Pancreas (tissue), 10 donors: ENCODE measurements around the gene FBXO34. TPM values are rescaled to one million over a fixed set of nuclear protein-coding genes. Genes with fewer than 3 reads are reported as not detected.
A peak's percentile ranks its signal among the peaks of the same experiment; 100 is the strongest.
"Not testable (repeated sequence)": the region's sequence is repeated elsewhere in the genome, so short reads cannot be mapped to it uniquely, and the experiment has no call there.

ENCODE experiments used
- ATAC-seq, 4 donors: fragments of 200-7000 bp; cut with Tn5 transposase; one replicate each; pipeline versions ENCODE4 v1.8.0 to v1.9.1; 2020; ENCODE audit warnings: mild to moderate bottlenecking in 4 of 4, moderate library complexity in 4 of 4
- DNase-seq, 6 donors: peaks; one replicate each; pipeline ENCODE4 v3.0.0-alpha.2; 2020
- FAIRE-seq: peaks from 2 replicates; lab custom pipeline; 2012; peaks lifted over from hg19 to GRCh38; lab: Jason Lieb, UNC
- H3K27ac ChIP-seq, 4 donors: fragments of 200-600 bp; sonication (generic); 1 replicate in 3 of 4; 2 replicates in 1 of 4; pipeline versions ENCODE4 v1.5.0 to v1.8.0; 2020
- H3K27me3 ChIP-seq, 4 donors: fragments of 200-600 bp; one replicate each; pipeline ENCODE4 v1.8.0; 2021
- H3K36me3 ChIP-seq, 3 donors: fragments of 200-600 bp; sonication (generic) in 1 of 3; one replicate each; pipeline versions ENCODE4 v1.5.0 to v1.8.0; 2020 to 2021
- H3K4me1 ChIP-seq, 3 donors: fragments of 200-600 bp; one replicate each; pipeline ENCODE4 v1.8.0; 2021
- H3K4me3 ChIP-seq, 4 donors: fragments of 200-600 bp; sonication (generic) in 2 of 4; one replicate each; pipeline versions ENCODE4 v1.5.0 to v1.8.0; 2020 to 2021
- H3K9me3 ChIP-seq, 4 donors: fragments of 200-600 bp; one replicate each; pipeline ENCODE4 v1.8.0; 2021
- CTCF ChIP-seq, 4 donors: fragments of 200-600 bp; sonication (generic) in 3 of 4; IDR thresholded peaks; one replicate each; pipeline versions ENCODE4 v1.5.0 to v1.8.0; 2021; ENCODE audit warnings: antibody characterized with exemption in 4 of 4
- WGBS, 2 donors: extraction: QIAGEN DNeasy Blood & Tissue Kit; methylation state at CpG; one replicate each; pipeline ENCODE4 v1.1.7; 2013; 5-methylcytosine and 5-hydroxymethylcytosine counted together
- intact Hi-C, 3 donors: fragments of 100-400 bp; cut with DNase I; formaldehyde crosslinking; loops; one replicate each; pipeline versions ENCODE4 v1.11.1 to v1.14.2; 2022
- polyA plus RNA-seq, 2 donors: library from polyadenylated mRNA; stranded (reverse); fragments of 200-250 nt; gene quantifications; one replicate each; pipeline ENCODE4 v1.2.3, GENCODE V29; 2013
- total RNA-seq, 6 donors: library from RNA; stranded (reverse); fragmentation: NEBNext Ultra II Directional in 4 of 6; extraction: Animal tissue kit (Norgen Biotek cat#: 25700) in 4 of 6; gene quantifications; one replicate each; pipeline versions ENCODE4 v1.2.1 to v1.2.4, GENCODE V29; 2021 to 2023
- donor health status: healthy with polysubstance abuse.
- donor health status: DM: no; HTN: no; CAD: no; lungs with moderate emphysema.
- donor health status: DM: no; HTN: no; CAD: no.
- donor health status: control.
- donor health status: control.
- donor health status: Bipolar disorder and iron deficiency.
- donor health status: DM: yes; HTN: yes; CAD: no.
- donor health status: DM: no; HTN: no; CAD: no.
- donor health status: DM: no; HTN: no; CAD: no.
- donor health status: DM: yes; HTN: yes; CAD: no.

Gene FBXO34
- total and polyA plus RNA-seq, 8 donors: 4.6 to 19.7 (median 9.4) TPM

GRCh38 chr14:55336162-55336561, 64.9 kb downstream of the FBXO34 start:
- DNase-seq: no peak
- Histone ChIP-seq H3K36me3 (no peaks in the 10 kb centered on the region), H3K27me3 (no peaks in the 10 kb centered on the region), H3K9me3 (no peaks in the 10 kb centered on the region), H3K27ac (no peak overlapping the region), H3K4me1 (peaks cover 15 to 45% (median 37%) of the 10 kb centered on the region in 3 donors), H3K4me3 (no peak overlapping the region)
- 58 to 74% methylated on average over 2 of the region's 2 CpGs for WGBS, 2 donors
- FAIRE-seq: no peak
- TF ChIP-seq CTCF (IDR thresholded peaks at IDR 0.05): no peak
- ATAC-seq: peak in 3 of 4 donors; percentile 42 to 68 (median 51)
- intact Hi-C loops: no loop called here

GRCh38 chr14:55336691-55337090, 65.5 kb downstream of the FBXO34 start:
- Histone ChIP-seq H3K27ac (no peak overlapping the region), H3K9me3 (no peaks in the 10 kb centered on the region), H3K36me3 (no peaks in the 10 kb centered on the region), H3K4me1 (peaks cover 15 to 48% (median 41%) of the 10 kb centered on the region in 3 donors), H3K4me3 (no peak overlapping the region), H3K27me3 (no peaks in the 10 kb centered on the region)
- no peak for TF ChIP-seq CTCF (IDR thresholded peaks at IDR 0.05)
- intact Hi-C loops: no loop called here
- 92 to 99% methylated on average over 3 of the region's 3 CpGs for WGBS, 2 donors
- no peak for ATAC-seq
- no peak for DNase-seq
- FAIRE-seq: no peak

GRCh38 chr14:55339770-55340169, 68.5 kb downstream of the FBXO34 start:
- Histone ChIP-seq H3K4me3 (no peak overlapping the region), H3K4me1 (peaks cover 11 to 24% (median 24%) of the 10 kb centered on the region in 3 donors), H3K27ac (peak overlapping the region; percentile 6 to 57 (median 25)), H3K9me3 (no peaks in the 10 kb centered on the region), H3K36me3 (no peaks in the 10 kb centered on the region), H3K27me3 (no peaks in the 10 kb centered on the region)
- TF ChIP-seq CTCF (IDR thresholded peaks at IDR 0.05): no peak
- ATAC-seq (peak in 3 of 4 donors; percentile 3 to 21 (median 8)), FAIRE-seq (no peak), DNase-seq (no peak)
- intact Hi-C loops: no loop called here
- WGBS, 2 donors: 60 to 63% methylated on average over 2 of the region's 2 CpGs

- ATAC-seq (peak; percentile 83 to 95 (median 90)), FAIRE-seq (no peak), DNase-seq (peak in 4 of 6 donors; percentile 40 to 58 (median 48))
- WGBS, 2 donors: 36 to 46% methylated on average over 3 of the region's 3 CpGs
- Histone ChIP-seq H3K4me1 (peaks cover 10 to 24% (median 22%) of the 10 kb centered on the region in 3 donors), H3K9me3 (no peaks in the 10 kb centered on the region), H3K36me3 (no peaks in the 10 kb centered on the region), H3K27ac (peak overlapping the region; percentile 6 to 57 (median 25)), H3K27me3 (no peaks in the 10 kb centered on the region), H3K4me3 (no peak overlapping the region)
- no peak for TF ChIP-seq CTCF (IDR thresholded peaks at IDR 0.05)
- intact Hi-C loops: no loop called here
Measured at GRCh38 chr14:55340482-55340881, 69.3 kb downstream of the FBXO34 start.

GRCh38 chr14:55341781-55342180, 70.6 kb downstream of the FBXO34 start:
- no peak for FAIRE-seq
- peaks cover 10 to 30% (median 26%) of the 10 kb centered on the region in 3 donors for H3K4me1 ChIP-seq
- intact Hi-C loops: no loop called here

GRCh38 chr14:55344582-55345163, 73.5 kb downstream of the FBXO34 start:
- 37 to 40% methylated on average over 6 of the region's 6 CpGs for WGBS, 2 donors
- intact Hi-C loops: not testable (repeated sequence)
- ATAC-seq: peak in 3 of 4 donors; percentile 3 to 64 (median 33)

More at GRCh38 chr14:55341781-55342180, 70.6 kb downstream of the FBXO34 start:
- no peak for TF ChIP-seq CTCF (IDR thresholded peaks at IDR 0.05)
- H3K4me3 ChIP-seq: no peak overlapping the region
- no peaks in the 10 kb centered on the region for H3K27me3 ChIP-seq
- no peak for DNase-seq
- 87 to 91% methylated on average over 2 of the region's 2 CpGs for WGBS, 2 donors
- no peaks in the 10 kb centered on the region for H3K9me3 ChIP-seq
- H3K36me3 ChIP-seq: no peaks in the 10 kb centered on the region
- H3K27ac ChIP-seq: no peak overlapping the region
- ATAC-seq: no peak

More at GRCh38 chr14:55344582-55345163, 73.5 kb downstream of the FBXO34 start:
- H3K36me3 ChIP-seq, H3K9me3 ChIP-seq, DNase-seq, H3K4me3 ChIP-seq, H3K27me3 ChIP-seq, H3K27ac ChIP-seq, FAIRE-seq: not testable (repeated sequence)
- peaks cover 7 to 31% (median 23%) of the 10 kb centered on the region in 3 donors for H3K4me1 ChIP-seq
